Esophagus muscularis mucosa (tissue), 4 donors: Measurements from ENCODE around the gene IKZF2.

Source experiments
- CTCF ChIP-seq, 3 experiments: fragments of 200-600 bp in 2 of 3; fragments of 450-650 bp in 1 of 3; sonication (generic) in 2 of 3; IDR thresholded peaks; one replicate each; pipeline ENCODE4 v1.5.1; 2017 to 2019; ENCODE audit warnings: antibody characterized with exemption in 3 of 3, mild to moderate bottlenecking in 2 of 3, moderate library complexity in 1 of 3
- EP300 ChIP-seq: sonication (generic); formaldehyde crosslinking; IDR thresholded peaks from one replicate; pipeline ENCODE4 v1.6.1; 2017; ENCODE audit warnings: antibody characterized with exemption
- POLR2A ChIP-seq: fragments of 450-650 bp; IDR thresholded peaks from one replicate; pipeline ENCODE4 v1.6.1; 2017; ENCODE audit warnings: antibody characterized with exemption, moderate library complexity, mild to moderate bottlenecking, low read depth
- POLR2AphosphoS5 ChIP-seq, 2 donors: sonication (generic); formaldehyde crosslinking; IDR thresholded peaks; one replicate each; pipeline ENCODE4 v1.6.1; 2017; ENCODE audit warnings: antibody characterized with exemption in 2 of 2

- TF ChIP-seq POLR2A: no peak
- no peak for TF ChIP-seq EP300
- TF ChIP-seq CTCF (IDR thresholded peaks at IDR 0.05): no peak
- no peak for TF ChIP-seq POLR2AphosphoS5 (IDR thresholded peaks at IDR 0.05)
Observed at GRCh38 chr2:213086571-213086970, 64.8 kb downstream of the IKZF2 start.
